Breast epithelium (tissue), 3 donors: ENCODE results near the gene TSSK3.

Source experiments
- CTCF ChIP-seq, 3 donors: fragments of 450-650 bp; IDR thresholded peaks; one replicate each; pipeline ENCODE4 v1.5.1; 2016 to 2017; ENCODE audit warnings: antibody characterized with exemption in 3 of 3, mild to moderate bottlenecking in 3 of 3, moderate library complexity in 3 of 3
- POLR2A ChIP-seq: fragments of 450-650 bp; IDR thresholded peaks from one replicate; pipeline ENCODE4 v1.6.1; 2016; ENCODE audit warnings: antibody characterized with exemption, mild to moderate bottlenecking, moderate library complexity

GRCh38 chr1:32386676-32387392 lies 24.5 kb downstream of the TSSK3 start:
- TF ChIP-seq CTCF (IDR thresholded peaks at IDR 0.05) (no peak), POLR2A (no peak)
